HG02623 (cell line): ENCODE results near the gene DGLUCY.
"Not testable (repeated sequence)": the region's sequence is repeated elsewhere in the genome, so short reads cannot be mapped to it uniquely, and the experiment has no call there.

Experiments
- ATAC-seq: cut with Tn5 transposase; IDR thresholded peaks from one replicate; pipeline ENCODE4 v1.9.1; 2021; ENCODE audit warnings: moderate library complexity; ENCODE audit not compliant: unreplicated experiment

DGLUCY gene

DNA sequence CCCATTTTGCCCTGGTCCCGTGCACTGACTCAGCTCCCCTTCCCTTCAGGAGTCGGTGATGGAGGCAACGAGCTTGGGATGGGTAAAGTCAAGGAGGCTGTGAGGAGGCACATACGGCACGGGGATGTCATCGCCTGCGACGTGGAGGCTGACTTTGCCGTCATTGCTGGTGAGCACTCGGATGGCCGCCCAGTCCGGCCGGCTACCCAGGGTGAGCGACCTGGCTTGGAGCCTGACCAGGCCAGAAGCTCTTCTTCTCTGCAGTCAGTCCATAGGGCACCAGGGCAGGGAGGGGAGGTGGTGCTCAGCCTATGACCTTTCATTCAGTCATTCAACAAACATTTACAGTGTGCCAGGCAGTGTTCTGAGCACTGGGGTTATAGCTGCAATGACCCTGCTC is 90.8 kb downstream of the DGLUCY start:
- no peak for ATAC-seq

- no peak for ATAC-seq
Measured at GRCh38 chr14:91205459-91205858, 91.6 kb downstream of the DGLUCY start.

GRCh38 chr14:91207008-91207407 is 93.1 kb downstream of the DGLUCY start:
- ATAC-seq = no peak

- no peak for ATAC-seq
Measured at GRCh38 chr14:91211017-91211416, 97.1 kb downstream of the DGLUCY start.

GRCh38 chr14:91214306-91214705 is 100.4 kb downstream of the DGLUCY start:
- no peak for ATAC-seq

DNA sequence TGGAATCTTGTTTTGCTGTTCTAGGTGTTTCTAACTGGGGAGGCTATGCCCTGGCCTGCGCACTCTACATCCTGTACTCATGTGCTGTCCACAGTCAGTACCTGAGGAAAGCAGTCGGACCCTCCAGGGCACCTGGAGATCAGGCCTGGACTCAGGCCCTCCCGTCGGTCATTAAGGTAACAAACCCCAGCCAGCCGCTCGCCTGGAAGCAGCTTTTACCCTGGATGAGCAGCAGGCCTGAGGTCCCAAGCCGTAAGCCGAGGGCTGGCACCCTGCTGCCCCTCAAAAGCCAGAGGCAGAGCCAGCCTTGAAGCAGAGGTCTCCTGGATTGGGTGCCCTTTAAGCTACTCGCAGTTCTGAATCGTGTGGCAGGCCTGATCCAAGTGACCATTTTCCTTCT is 101.5 kb downstream of the DGLUCY start:
- no peak for ATAC-seq

DNA sequence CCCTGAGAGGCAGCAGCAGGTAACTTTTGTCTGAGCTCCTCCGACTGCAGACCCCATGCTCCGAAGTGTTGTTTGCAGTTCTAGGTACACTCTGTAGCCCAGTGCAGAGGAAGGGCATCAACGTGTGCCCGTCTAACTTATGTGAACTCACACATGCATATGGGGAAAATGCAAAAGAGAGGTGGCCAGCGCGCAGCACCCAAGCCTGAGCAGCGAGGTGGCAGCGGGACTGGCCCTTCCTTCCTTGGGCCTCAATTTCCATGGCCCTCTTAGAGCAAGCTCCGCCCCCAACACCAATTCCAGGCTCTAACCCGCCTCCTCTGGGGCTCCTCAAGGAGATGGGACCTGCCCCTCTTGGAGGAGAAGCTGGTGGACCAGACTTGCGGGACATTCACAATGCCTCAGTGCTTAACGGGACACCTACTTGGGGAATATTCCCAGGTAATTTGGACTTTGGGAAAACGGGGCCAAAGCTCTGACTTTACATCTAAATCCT is 102.9 kb downstream of the DGLUCY start:
- no peak for ATAC-seq

GRCh38 chr14:91218014-91218413 is 104.1 kb downstream of the DGLUCY start:
- no peak for ATAC-seq

DNA sequence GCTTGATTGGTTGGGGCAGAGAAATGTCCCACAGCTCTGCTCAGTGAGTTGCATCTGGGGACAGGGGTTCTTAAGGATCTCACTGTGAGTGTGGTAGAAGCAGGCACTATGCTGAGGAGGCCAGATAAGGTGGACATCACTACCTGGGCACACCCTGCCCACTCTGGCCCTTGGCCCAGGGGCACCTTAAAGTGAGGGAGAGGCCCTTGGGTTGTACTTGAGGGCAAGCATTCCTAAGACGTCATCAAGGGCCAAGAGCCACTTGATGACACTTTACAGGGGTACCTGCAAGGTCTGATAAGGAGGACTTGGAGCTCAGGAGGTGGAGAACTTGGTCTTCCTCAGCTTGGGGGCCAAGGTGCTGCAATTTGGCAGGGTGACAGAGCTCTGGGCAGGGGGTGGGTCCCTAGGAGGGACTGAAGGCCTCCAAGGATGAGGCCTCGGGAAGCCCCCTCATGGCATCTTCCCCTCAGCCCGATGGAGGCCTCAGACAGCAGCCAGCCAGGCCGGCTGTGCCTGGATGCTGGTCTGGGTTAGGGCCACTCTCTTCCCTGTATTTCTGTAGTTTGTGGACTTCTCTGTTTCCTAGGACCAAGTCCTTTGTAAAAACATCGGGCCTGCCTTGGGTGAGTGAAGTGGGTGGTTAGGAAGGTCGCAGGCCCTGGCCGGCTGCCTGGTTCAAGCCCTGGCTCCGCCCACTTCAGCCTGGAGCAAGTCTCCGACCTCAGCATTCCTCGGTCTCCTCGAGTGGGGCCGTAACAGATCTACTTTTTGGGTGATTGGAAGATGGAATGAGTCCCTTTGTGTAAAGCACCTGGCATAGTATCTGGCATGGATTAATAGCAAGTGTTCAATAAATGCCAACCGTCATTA is 105.9 kb downstream of the DGLUCY start:
- ATAC-seq = no peak

DNA sequence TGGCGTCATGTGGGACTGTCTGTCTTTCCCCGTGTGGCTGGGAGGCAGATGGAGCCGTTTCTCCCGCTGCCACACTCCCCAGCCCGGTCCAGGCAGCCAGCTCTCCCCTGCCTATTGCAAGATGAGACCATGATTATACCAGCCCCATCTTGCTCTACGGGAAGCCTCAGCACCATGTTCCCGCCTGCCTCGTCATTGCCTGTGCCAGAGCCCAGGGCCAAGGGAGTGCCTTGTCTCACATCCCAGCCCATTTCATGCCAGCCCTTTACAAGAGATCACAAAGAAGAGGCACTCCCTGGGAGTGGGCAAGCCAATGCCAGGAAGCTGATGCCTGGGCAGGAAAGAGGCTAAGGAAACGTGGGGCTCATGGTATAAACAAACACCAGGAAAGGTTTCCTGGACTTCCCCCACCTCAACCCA is 106.7 kb downstream of the DGLUCY start:
- no peak for ATAC-seq

DNA sequence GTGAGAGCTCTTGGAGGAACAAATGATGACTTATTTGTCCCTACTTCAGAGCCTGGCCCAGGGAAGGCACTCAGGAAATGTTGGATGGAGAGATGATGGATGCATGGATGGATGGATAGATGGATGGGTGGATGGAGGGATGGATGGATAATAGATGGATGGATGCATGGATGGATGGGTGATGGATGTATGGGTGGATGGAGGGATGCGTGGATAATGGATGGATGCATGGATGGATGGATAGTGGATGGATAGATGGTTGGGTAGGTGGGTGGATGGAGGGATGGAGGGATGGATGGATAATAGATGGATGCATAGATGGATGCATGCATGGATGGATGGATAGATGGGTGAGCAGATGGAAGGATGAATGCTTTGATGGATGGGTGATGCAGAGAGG is 107.4 kb downstream of the DGLUCY start:
- no peak for ATAC-seq

GRCh38 chr14:91223028-91223783 is 109.3 kb downstream of the DGLUCY start:
- ATAC-seq = no peak

GRCh38 chr14:91225025-91225424 is 111.2 kb downstream of the DGLUCY start:
- no peak for ATAC-seq

- ATAC-seq = not testable (repeated sequence)
Measured at GRCh38 chr14:91226360-91226759, 112.5 kb downstream of the DGLUCY start.

DNA sequence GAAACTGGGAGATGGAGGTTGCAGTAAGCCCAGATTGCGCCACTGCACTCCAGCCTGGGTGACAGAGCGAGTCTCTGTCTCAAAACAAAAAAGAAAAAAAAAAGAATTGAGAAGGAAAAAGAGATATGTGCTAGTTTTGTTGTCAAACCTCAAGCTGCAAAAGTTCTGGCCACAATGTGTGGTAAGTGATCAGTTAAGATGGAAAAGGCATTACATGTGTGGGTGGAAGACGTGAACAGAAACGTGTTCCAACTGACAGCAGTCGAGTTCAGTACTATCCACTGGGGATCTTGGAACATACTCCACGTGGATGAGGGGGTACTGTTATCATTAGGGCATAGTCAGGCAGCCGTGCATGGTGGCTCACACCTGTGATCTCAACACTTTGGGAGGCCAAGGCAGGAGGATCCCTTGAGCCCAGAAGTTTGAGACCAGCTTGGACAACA is 113.3 kb downstream of the DGLUCY start:
- ATAC-seq = no peak

- ATAC-seq = peak; percentile 84
Measured at GRCh38 chr14:91228112-91229004, 114.5 kb downstream of the DGLUCY start.

GRCh38 chr14:91229005-91229382 is 115.1 kb downstream of the DGLUCY start:
- ATAC-seq = no peak

DNA sequence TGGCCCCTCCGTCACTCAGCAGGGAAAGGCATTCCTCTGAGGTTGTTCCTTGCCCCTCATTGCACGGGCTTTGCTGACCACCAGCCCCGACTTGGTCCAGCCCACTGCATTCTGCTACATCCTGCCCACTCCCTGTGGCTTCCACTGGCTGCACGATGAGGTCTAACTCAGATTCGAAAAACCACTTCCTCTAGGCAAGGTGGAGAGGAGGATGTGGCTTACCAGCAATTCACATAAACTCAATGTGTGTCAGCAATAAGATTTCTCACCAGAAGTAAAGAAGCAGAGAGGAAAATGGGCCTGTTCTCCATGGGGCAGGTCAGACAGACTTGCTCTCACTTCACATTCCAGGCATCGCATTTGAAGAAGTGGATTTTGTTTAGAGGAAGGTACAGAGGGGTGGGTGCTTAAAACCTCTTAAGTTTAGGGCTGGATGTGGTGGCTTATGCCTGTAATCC is 115.9 kb downstream of the DGLUCY start:
- ATAC-seq = peak; percentile 51

DNA sequence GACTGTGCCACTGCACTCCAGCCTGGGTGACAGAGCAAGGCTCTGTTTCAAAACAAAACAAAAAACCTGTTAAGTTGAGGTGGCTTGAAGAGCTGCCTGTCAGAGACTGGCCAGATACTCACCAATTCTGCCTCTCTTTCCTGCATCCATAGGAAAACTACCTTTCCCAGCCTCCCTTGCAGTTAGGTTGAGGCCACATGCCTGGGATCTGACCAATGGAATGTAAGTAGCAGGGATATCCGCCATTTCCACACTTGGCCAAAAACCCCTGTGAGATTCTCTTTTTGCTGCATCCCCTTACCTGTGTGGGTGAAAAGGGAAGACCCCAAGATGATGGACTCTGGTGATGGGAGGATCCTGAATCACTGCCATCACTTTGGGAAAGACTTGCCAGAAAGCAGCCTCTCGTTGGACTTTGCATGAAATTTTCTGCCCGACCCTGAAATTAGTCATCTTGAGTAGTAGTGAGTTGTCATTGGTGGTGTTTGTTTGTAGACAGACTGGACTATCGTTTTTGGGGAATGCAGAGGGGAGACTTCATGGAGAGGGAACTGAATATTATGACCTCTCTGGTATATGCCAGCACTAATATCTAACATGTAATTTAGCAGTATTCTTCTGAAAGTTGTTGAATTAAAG is 116.6 kb downstream of the DGLUCY start:
- no peak for ATAC-seq

GRCh38 chr14:91231446-91231845 is 117.6 kb downstream of the DGLUCY start:
- ATAC-seq = no peak
